HFF-Myc (cell line): ENCODE results near the gene SLC35F4.

Source experiments
- DNase-seq: peaks from one replicate; pipeline ENCODE4 v3.0.0-alpha.2; 2011; ENCODE audit warnings: low read depth; ENCODE audit errors: extremely low read depth
- H3K4me3 ChIP-seq: replicated peaks from 2 replicates; pipeline ENCODE4 v1.5.1; 2011; ENCODE audit warnings: low read depth, mild to moderate bottlenecking, control low read depth, low read length
- CTCF ChIP-seq: IDR thresholded peaks from 2 replicates; pipeline ENCODE4 v1.5.1; 2012; ENCODE audit warnings: mild to moderate bottlenecking, low read depth, low read length, control low read depth; ENCODE audit errors: missing control alignments

SLC35F4 gene

GRCh38 chr14:57796556-57796955 lies 69.3 kb downstream of the SLC35F4 start:
- TF ChIP-seq CTCF = no peak
- no peak for DNase-seq

GRCh38 chr14:57785058-57785457 lies 80.8 kb downstream of the SLC35F4 start:
- TF ChIP-seq CTCF = no peak
- H3K4me3 ChIP-seq = no peak overlapping the region
- DNase-seq = no peak

More at GRCh38 chr14:57796556-57796955, 69.3 kb downstream of the SLC35F4 start:
- H3K4me3 ChIP-seq = no peak overlapping the region

- no peak for DNase-seq
- H3K4me3 ChIP-seq = no peak overlapping the region
- no peak for TF ChIP-seq CTCF
These were observed 94.1 kb downstream of the SLC35F4 start for GRCh38 chr14:57771801-57772200.

- no peak overlapping the region for H3K4me3 ChIP-seq
- TF ChIP-seq CTCF = no peak
- DNase-seq = no peak
These were observed 95.9 kb downstream of the SLC35F4 start for GRCh38 chr14:57769863-57770523.

GRCh38 chr14:57761800-57762199 lies 104.1 kb downstream of the SLC35F4 start:
- TF ChIP-seq CTCF = no peak
- DNase-seq = no peak
- no peak overlapping the region for H3K4me3 ChIP-seq

GRCh38 chr14:57760896-57761295 lies 105.0 kb downstream of the SLC35F4 start:
- TF ChIP-seq CTCF = no peak
- no peak overlapping the region for H3K4me3 ChIP-seq
- no peak for DNase-seq

- DNase-seq = no peak
- H3K4me3 ChIP-seq = no peak overlapping the region
- TF ChIP-seq CTCF = no peak
These were observed 110.8 kb downstream of the SLC35F4 start for GRCh38 chr14:57755018-57755521.
